Mesenchymal stem cell (in vitro differentiated cells and primary cell): Measurements from ENCODE around the gene GMFB.

Experiments
- DNase-seq: peaks from one replicate; pipeline ENCODE4 v3.0.0-alpha.2; 2013
- H2AFZ ChIP-seq: one replicate; pipeline ENCODE4 v1.6.1; 2013; ENCODE audit warnings: low read depth, mild to moderate bottlenecking, control low read depth, inconsistent platforms, low read length, moderate library complexity
- H2AK5ac ChIP-seq: 2 replicates; pipeline ENCODE4 v1.6.1; 2013; ENCODE audit warnings: low read length, moderate library complexity, mild to moderate bottlenecking, inconsistent platforms; ENCODE audit not compliant: severe bottlenecking
- H2BK120ac ChIP-seq: one replicate; pipeline ENCODE4 v1.6.1; 2013; ENCODE audit warnings: low read depth, mild to moderate bottlenecking, inconsistent platforms, low read length, moderate library complexity
- H2BK12ac ChIP-seq, 2 experiments: one replicate each; pipeline ENCODE4 v1.6.1; 2013; ENCODE audit warnings: inconsistent platforms in 2 of 2, low read length in 2 of 2, mild to moderate bottlenecking in 2 of 2, moderate library complexity in 2 of 2, control low read depth in 1 of 2
- H2BK15ac ChIP-seq: one replicate; pipeline ENCODE4 v1.6.1; 2013; ENCODE audit warnings: mild to moderate bottlenecking, low read depth, inconsistent platforms; ENCODE audit not compliant: poor library complexity, severe bottlenecking
- H2BK5ac ChIP-seq: 2 replicates; pipeline ENCODE4 v1.6.1; 2013; ENCODE audit warnings: low read depth, mild to moderate bottlenecking, low read length, control low read depth, inconsistent platforms; ENCODE audit not compliant: poor library complexity, severe bottlenecking
- H3K14ac ChIP-seq, 2 experiments: one replicate each; pipeline ENCODE4 v1.6.1; 2013; ENCODE audit warnings: inconsistent platforms in 2 of 2, low read length in 2 of 2, control low read depth in 1 of 2, mild to moderate bottlenecking in 1 of 2, moderate library complexity in 1 of 2
- H3K18ac ChIP-seq, 2 experiments: one replicate each; pipeline ENCODE4 v1.6.1; 2013; ENCODE audit warnings: inconsistent platforms in 2 of 2, low read length in 2 of 2, control low read depth in 1 of 2, low read depth in 1 of 2, mild to moderate bottlenecking in 1 of 2
- H3K23ac ChIP-seq, 2 experiments: one replicate each; pipeline ENCODE4 v1.6.1; 2013; ENCODE audit warnings: inconsistent platforms in 2 of 2, low read length in 2 of 2, mild to moderate bottlenecking in 2 of 2, moderate library complexity in 2 of 2, control low read depth in 1 of 2
- H3K27ac ChIP-seq: 2 replicates; pipeline ENCODE4 v1.5.1; 2013; ENCODE audit warnings: mild to moderate bottlenecking, moderate library complexity, low read length, control low read depth, inconsistent platforms; ENCODE audit not compliant: poor library complexity, severe bottlenecking
- H3K27me3 ChIP-seq, 2 experiments: 2 replicates each; pipeline versions ENCODE4 v1.6.1 to v1.7.0; 2013; ENCODE audit warnings: low read length in 2 of 2, mild to moderate bottlenecking in 2 of 2, moderate library complexity in 2 of 2, control low read depth in 1 of 2, inconsistent platforms in 1 of 2; ENCODE audit not compliant: control insufficient read depth in 1 of 2, insufficient read depth in 1 of 2
- H3K36me3 ChIP-seq, 2 experiments: 2 replicates each; pipeline versions ENCODE4 v1.6.1 to v1.7.0; 2013; ENCODE audit warnings: low read length in 2 of 2, control low read depth in 1 of 2, inconsistent platforms in 1 of 2, low read depth in 1 of 2, mild to moderate bottlenecking in 1 of 2; ENCODE audit not compliant: insufficient read depth in 2 of 2, control insufficient read depth in 1 of 2
- H3K4ac ChIP-seq, 2 experiments: one replicate each; pipeline ENCODE4 v1.6.1; 2013; ENCODE audit warnings: inconsistent platforms in 2 of 2, low read length in 2 of 2, mild to moderate bottlenecking in 2 of 2, moderate library complexity in 2 of 2, control low read depth in 1 of 2, low read depth in 1 of 2
- H3K4me1 ChIP-seq: 2 replicates; pipeline ENCODE4 v1.6.1; 2013; ENCODE audit warnings: low read depth, low read length, control low read depth; ENCODE audit not compliant: control insufficient read depth, insufficient read depth
- H3K4me2 ChIP-seq: 2 replicates; pipeline ENCODE4 v1.6.1; 2013; ENCODE audit warnings: low read length, mild to moderate bottlenecking, inconsistent platforms; ENCODE audit not compliant: poor library complexity, severe bottlenecking
- H3K4me3 ChIP-seq, 2 experiments: 2 replicates each; pipeline versions ENCODE4 v1.5.1 to v1.7.0; 2013; ENCODE audit warnings: low read length in 2 of 2, mild to moderate bottlenecking in 2 of 2, control low read depth in 1 of 2, low read depth in 1 of 2; ENCODE audit not compliant: insufficient read depth in 1 of 2
- H3K79me1 ChIP-seq: replicated peaks from 2 replicates; pipeline ENCODE4 v1.6.1; 2013; ENCODE audit warnings: mild to moderate bottlenecking, control low read depth, low read length, inconsistent platforms; ENCODE audit not compliant: poor library complexity, severe bottlenecking
- H3K9ac ChIP-seq: 2 replicates; pipeline ENCODE4 v1.7.0; 2013; ENCODE audit warnings: mild to moderate bottlenecking, low read length, moderate library complexity
- H3K9me3 ChIP-seq: 2 replicates; pipeline ENCODE4 v1.7.0; 2013; ENCODE audit warnings: mild to moderate bottlenecking, low read length; ENCODE audit not compliant: control insufficient read depth
- H4K8ac ChIP-seq: one replicate; pipeline ENCODE4 v1.6.1; 2013; ENCODE audit warnings: inconsistent platforms, mild to moderate bottlenecking, low read length, moderate library complexity
- H4K91ac ChIP-seq: one replicate; pipeline ENCODE4 v1.6.1; 2013; ENCODE audit warnings: mild to moderate bottlenecking, low read length, inconsistent platforms
- WGBS: methylation state at CpG from one replicate; pipeline ENCODE4 v1.1.7; 2013; ENCODE audit warnings: mixed read lengths; 5-methylcytosine and 5-hydroxymethylcytosine counted together

GMFB gene

DNA sequence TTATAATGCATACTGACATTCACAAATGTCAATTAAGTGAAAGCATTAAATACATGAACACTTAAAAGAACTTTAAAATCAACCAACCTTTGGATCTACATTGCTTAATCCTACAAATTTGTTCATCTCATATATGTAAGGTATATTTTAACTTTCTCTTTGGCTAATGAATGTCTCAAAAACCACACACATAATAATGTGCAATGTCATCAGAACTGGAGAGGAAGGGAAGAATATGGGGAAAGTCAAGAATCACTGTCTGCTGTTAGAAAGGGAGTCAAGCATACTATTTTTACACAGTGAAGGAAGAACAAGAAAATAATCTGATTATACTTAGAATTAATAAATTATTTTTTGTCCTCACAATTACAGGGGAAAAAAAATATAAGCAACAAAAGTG, 4.9 kb downstream of the GMFB start:
- Histone ChIP-seq H2AK5ac (no peak overlapping the region), H3K27me3 (no peaks in the 10 kb centered on the region), H3K4me2 (no peak overlapping the region), H2BK120ac (no peak overlapping the region), H4K91ac (no peak overlapping the region), H3K79me1 (no peaks in the 10 kb centered on the region), H2BK15ac (no peak overlapping the region), H4K8ac (no peak overlapping the region), H3K27ac (no peak overlapping the region), H3K9ac (no peak overlapping the region), H2BK12ac (no peak overlapping the region), H3K36me3 (peaks cover 7 to 47% of the 10 kb centered on the region in 2 experiments), H3K14ac (no peak overlapping the region), H3K4me3 (no peak overlapping the region), H3K18ac (no peak overlapping the region), H3K23ac (no peak overlapping the region), H3K9me3 (no peaks in the 10 kb centered on the region), H3K4ac (no peak overlapping the region), H2BK5ac (no peak overlapping the region), H3K4me1 (peaks cover 4% of the 10 kb centered on the region), H2AFZ (no peak overlapping the region)
- no peak for DNase-seq

DNA sequence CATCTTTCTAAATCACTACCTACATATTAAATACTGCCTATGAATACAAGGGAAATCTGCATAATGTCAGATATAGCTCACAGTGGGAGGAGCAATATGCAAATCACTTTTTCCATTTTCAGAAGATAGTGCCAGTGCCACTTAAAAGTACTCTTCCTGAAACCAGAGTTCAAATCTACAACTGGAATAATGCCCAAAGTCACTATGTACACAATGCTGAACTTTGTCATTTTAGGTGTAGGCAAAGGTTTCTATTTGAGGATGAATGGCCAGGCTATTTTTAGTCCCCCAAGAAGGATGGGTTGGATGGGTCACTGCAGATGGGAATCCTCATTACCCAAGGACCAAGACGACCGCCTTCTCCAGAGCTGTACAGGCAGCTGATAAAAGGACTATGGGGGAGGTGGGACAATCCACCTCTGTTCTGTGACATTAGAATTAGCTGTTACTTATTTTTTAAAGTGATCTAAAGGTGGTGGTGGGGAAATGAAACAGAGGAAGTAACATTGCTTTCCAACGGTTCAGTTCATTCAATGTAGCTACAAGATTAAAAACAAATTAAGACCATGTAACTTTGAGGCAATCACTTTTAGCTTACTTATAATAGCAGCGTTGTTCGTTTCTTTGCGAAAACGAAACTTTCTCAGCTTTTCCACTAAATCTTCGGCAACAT, 5.6 kb downstream of the GMFB start:
- no peaks in the 10 kb centered on the region for H3K79me1 ChIP-seq

DNA sequence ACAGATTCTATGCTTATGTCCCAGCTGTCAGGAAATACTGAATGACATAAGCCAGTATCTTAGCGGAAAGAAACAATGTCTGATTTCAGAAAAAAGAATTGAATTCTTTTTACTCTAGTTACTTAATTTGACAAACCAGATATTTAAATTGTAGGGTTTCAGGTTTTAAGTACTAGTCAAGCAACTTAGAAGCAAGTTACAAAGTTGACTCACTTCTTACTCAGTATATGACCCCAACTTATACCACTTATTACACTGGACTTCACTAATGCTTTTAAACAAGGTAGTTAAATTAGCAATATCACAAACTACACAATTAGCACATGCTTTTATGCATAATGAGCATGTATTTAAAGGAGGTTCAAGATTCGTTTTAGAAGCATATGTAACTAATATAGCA, 7.1 kb downstream of the GMFB start:
- H3K23ac ChIP-seq, result no peak overlapping the region
- H3K27ac ChIP-seq, result no peak overlapping the region
- H4K91ac ChIP-seq, result no peak overlapping the region
- DNase-seq, result no peak
- no peak overlapping the region for H2BK15ac ChIP-seq
- H3K18ac ChIP-seq, result no peak overlapping the region
- H3K27me3 ChIP-seq, result no peaks in the 10 kb centered on the region
- H3K79me1 ChIP-seq, result no peaks in the 10 kb centered on the region
- H2BK12ac ChIP-seq, result no peak overlapping the region
- H3K36me3 ChIP-seq, result peaks cover 2 to 64% of the 10 kb centered on the region in 2 experiments
- H3K4me3 ChIP-seq, result no peak overlapping the region
- H3K4me2 ChIP-seq, result no peak overlapping the region
- no peak overlapping the region for H2BK5ac ChIP-seq
- no peak overlapping the region for H2AK5ac ChIP-seq
- no peak overlapping the region for H3K9ac ChIP-seq
- no peak overlapping the region for H3K14ac ChIP-seq
- H2BK120ac ChIP-seq, result no peak overlapping the region
- H2AFZ ChIP-seq, result no peak overlapping the region
- no peak overlapping the region for H4K8ac ChIP-seq
- no peaks in the 10 kb centered on the region for H3K9me3 ChIP-seq
- no peak overlapping the region for H3K4ac ChIP-seq
- no CpG with 5 or more reads among the region's 2 CpGs for WGBS
- peaks cover 3% of the 10 kb centered on the region for H3K4me1 ChIP-seq

More for the DNA sequence above, 5.6 kb downstream of the GMFB start:
- H3K27ac ChIP-seq, result no peak overlapping the region
- H2BK120ac ChIP-seq, result no peak overlapping the region
- no peak overlapping the region for H2BK12ac ChIP-seq
- peaks cover 6% of the 10 kb centered on the region for H3K4me1 ChIP-seq
- no peak for DNase-seq
- H3K4me3 ChIP-seq, result no peak overlapping the region
- H3K27me3 ChIP-seq, result no peaks in the 10 kb centered on the region
- no peaks in the 10 kb centered on the region for H3K9me3 ChIP-seq
- no peak overlapping the region for H3K14ac ChIP-seq
- no peak overlapping the region for H4K91ac ChIP-seq
- no peak overlapping the region for H3K23ac ChIP-seq
- no peak overlapping the region for H3K18ac ChIP-seq
- H3K4ac ChIP-seq, result no peak overlapping the region
- no peak overlapping the region for H2BK15ac ChIP-seq
- 93% methylated on average over 8 of the region's 8 CpGs for WGBS
- no peak overlapping the region for H3K9ac ChIP-seq
- H2BK5ac ChIP-seq, result no peak overlapping the region
- H4K8ac ChIP-seq, result no peak overlapping the region
- H3K4me2 ChIP-seq, result no peak overlapping the region
- peaks cover 7 to 52% of the 10 kb centered on the region in 2 experiments for H3K36me3 ChIP-seq
- no peak overlapping the region for H2AFZ ChIP-seq
- H2AK5ac ChIP-seq, result peak overlapping the region; percentile 21

DNA sequence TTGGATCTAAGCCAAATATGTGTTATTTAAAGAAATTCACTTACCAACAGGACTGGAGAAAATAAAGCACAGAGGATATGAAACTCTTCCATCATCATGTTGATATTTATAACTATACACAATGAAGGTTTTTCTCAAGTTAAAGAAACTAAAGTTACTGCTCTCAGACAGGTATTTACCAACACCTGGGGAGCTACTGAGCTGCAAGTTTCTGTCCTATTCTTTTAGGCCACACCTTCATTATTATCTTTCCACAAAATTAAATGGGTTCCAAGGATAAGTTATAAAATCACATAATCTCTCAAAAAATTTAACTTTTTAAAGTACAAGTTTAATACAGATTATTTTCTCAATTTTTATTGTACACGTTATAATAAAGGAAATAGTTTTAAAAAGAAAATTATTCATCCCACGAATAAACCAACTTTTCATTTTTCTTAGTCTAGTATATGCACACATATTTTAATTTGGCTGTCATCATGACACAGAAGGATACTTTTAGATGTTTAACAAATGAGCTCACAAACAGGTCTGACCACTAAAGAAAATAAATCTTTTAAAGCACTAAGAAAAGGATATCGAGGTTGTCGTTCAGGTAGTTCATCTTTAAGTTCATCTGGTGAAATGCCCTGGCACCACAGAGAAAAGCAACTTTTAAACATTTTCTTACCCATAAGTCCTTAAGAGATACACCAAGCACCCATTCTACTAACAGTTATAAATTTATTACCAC, 7.8 kb downstream of the GMFB start:
- Histone ChIP-seq H3K18ac (no peak overlapping the region), H3K27me3 (no peaks in the 10 kb centered on the region), H3K36me3 (peaks cover 2 to 70% of the 10 kb centered on the region in 2 experiments), H2BK12ac (no peak overlapping the region), H3K9me3 (no peaks in the 10 kb centered on the region), H3K4me1 (peaks cover 3% of the 10 kb centered on the region), H3K14ac (no peak overlapping the region), H2BK5ac (no peak overlapping the region), H3K79me1 (no peaks in the 10 kb centered on the region), H4K91ac (no peak overlapping the region), H3K4me2 (no peak overlapping the region), H2AK5ac (no peak overlapping the region), H3K4ac (no peak overlapping the region), H2AFZ (no peak overlapping the region), H4K8ac (no peak overlapping the region), H3K9ac (no peak overlapping the region), H3K23ac (no peak overlapping the region), H2BK15ac (no peak overlapping the region), H3K4me3 (no peak overlapping the region), H2BK120ac (no peak overlapping the region), H3K27ac (no peak overlapping the region)
- no peak for DNase-seq
- 95% methylated on average over 2 of the region's 4 CpGs for WGBS
